Left lung (tissue), 14 donors: ENCODE data around the gene SELENOM. TPM values are rescaled to one million over a fixed set of nuclear protein-coding genes. Genes with fewer than 3 reads are reported as not detected.
A peak's percentile ranks its signal among the peaks of the same experiment; 100 is the strongest.

Experiments
- ATAC-seq: fragments of 200-7000 bp; cut with Tn5 transposase; one replicate; pipeline ENCODE4 v1.9.1; 2020; ENCODE audit warnings: moderate library complexity
- DNase-seq, 4 donors: peaks; one replicate each; pipeline ENCODE4 v3.0.0-alpha.2; 2013 to 2020
- H3K27ac ChIP-seq, 2 donors: fragments of 200-600 bp; sonication (generic) in 1 of 2; one replicate each; pipeline versions ENCODE4 v1.5.0 to v1.8.0; 2020 to 2021
- H3K27me3 ChIP-seq, 2 donors: fragments of 200-600 bp; sonication (generic) in 1 of 2; one replicate each; pipeline versions ENCODE4 v1.5.0 to v1.8.0; 2020 to 2021
- H3K36me3 ChIP-seq, 2 donors: fragments of 200-600 bp; sonication (generic) in 1 of 2; one replicate each; pipeline versions ENCODE4 v1.5.0 to v1.8.0; 2020 to 2021
- H3K4me1 ChIP-seq, 2 donors: fragments of 200-600 bp; one replicate each; pipeline ENCODE4 v1.8.0; 2021
- H3K4me3 ChIP-seq, 2 donors: fragments of 200-600 bp; sonication (generic) in 1 of 2; one replicate each; pipeline versions ENCODE4 v1.5.0 to v1.8.0; 2020 to 2021; ENCODE audit warnings: mild to moderate bottlenecking in 1 of 2
- H3K9me3 ChIP-seq, 2 donors: fragments of 200-600 bp; sonication (generic) in 1 of 2; one replicate each; pipeline versions ENCODE4 v1.5.0 to v1.8.0; 2020 to 2021
- CTCF ChIP-seq, 2 donors: fragments of 200-600 bp; sonication (generic) in 1 of 2; IDR thresholded peaks; one replicate each; pipeline versions ENCODE4 v1.5.0 to v1.8.0; 2021; ENCODE audit warnings: antibody characterized with exemption in 2 of 2
- intact Hi-C, 2 donors: fragments of 100-400 bp; cut with DNase I; formaldehyde crosslinking; loops; one replicate each; pipeline versions ENCODE4 v1.11.2 to v1.14.2; 2022
- long read RNA-seq, 12 donors: library from polyadenylated mRNA in 2 of 12; unstranded in 2 of 12; transcript quantifications; one replicate each; pipeline ENCODE4 v2.0.0 and lab custom pipeline, GENCODE V29; 2019 to 2026
- polyA plus RNA-seq, 6 donors: library from polyadenylated mRNA; unstranded; fragments of 120-200 nt; gene quantifications; one replicate each; pipeline ENCODE4 v1.2.1, GENCODE V29; 2013; ENCODE audit not compliant: insufficient read length in 6 of 6
- total RNA-seq, 2 donors: library from RNA; stranded (reverse); fragmentation: NEBNext Ultra II Directional; extraction: Animal tissue kit (Norgen Biotek cat#: 25700); gene quantifications; one replicate each; pipeline ENCODE4 v1.2.1, GENCODE V29; 2021
- donor health status: DM: no; HTN: yes; CAD: no.
- donor health status: DM: no; HTN: no; CAD: no.

SELENOM gene
- 100 to 1,000 TPM in 1 of 2 donors, 10 to 100 TPM in 1; 80.0 to 115 TPM for total RNA-seq
- 10 to 100 TPM in 3 of 6 donors, 1 to 10 TPM in 3; 7.8 to 19.8 (median 11.0) TPM for polyA plus RNA-seq
- long read RNA-seq, donor 1, transcript SELENOM-201 (5 exons, 694 nt) = major isoform, 31 of 32 reads
- long read RNA-seq, donor 1, partial matches to known transcripts = 0 of 32 reads
- long read RNA-seq, donor 1, other reads (novel, unspliced or antisense) = 0 of 32 reads
- long read RNA-seq, donor 2, transcript SELENOM-201 (5 exons, 694 nt) = major isoform, 20 of 22 reads
- long read RNA-seq, donor 2, partial matches to known transcripts = 0 of 22 reads
- long read RNA-seq, donor 2, other reads (novel, unspliced or antisense) = 0 of 22 reads
- long read RNA-seq, donor 3, transcript SELENOM-201 (5 exons, 694 nt) = major isoform, 16 of 17 reads
- long read RNA-seq, donor 3, partial matches to known transcripts = 0 of 17 reads
- long read RNA-seq, donor 3, other reads (novel, unspliced or antisense) = 0 of 17 reads
- long read RNA-seq, donor 4, transcript SELENOM-201 (5 exons, 694 nt) = major isoform, 119 of 127 reads
- long read RNA-seq, donor 4, partial matches to known transcripts = 0 of 127 reads
- long read RNA-seq, donor 4, other reads (novel, unspliced or antisense) = 3 of 127 reads
- long read RNA-seq, donor 5, transcript SELENOM-201 (5 exons, 694 nt) = major isoform, 16 of 17 reads
- long read RNA-seq, donor 5, partial matches to known transcripts = 0 of 17 reads
- long read RNA-seq, donor 5, other reads (novel, unspliced or antisense) = 0 of 17 reads
- long read RNA-seq, donor 6, transcript SELENOM-201 (5 exons, 694 nt) = major isoform, 10 of 22 reads
- long read RNA-seq, donor 6, partial matches to known transcripts = 0 of 22 reads
- long read RNA-seq, donor 6, other reads (novel, unspliced or antisense) = 12 of 22 reads
- long read RNA-seq, donor 7, transcript SELENOM-201 (5 exons, 694 nt) = major isoform, 12 of 13 reads
- long read RNA-seq, donor 7, partial matches to known transcripts = 0 of 13 reads
- long read RNA-seq, donor 7, other reads (novel, unspliced or antisense) = 0 of 13 reads
- long read RNA-seq, donor 8, transcript SELENOM-201 (5 exons, 694 nt) = major isoform, 21 of 23 reads
- long read RNA-seq, donor 8, partial matches to known transcripts = 0 of 23 reads
- long read RNA-seq, donor 8, other reads (novel, unspliced or antisense) = 0 of 23 reads
- long read RNA-seq, donor 9, partial matches to known transcripts = 0 of 1 reads
- long read RNA-seq, donor 9, other reads (novel, unspliced or antisense) = 0 of 1 reads
- long read RNA-seq, donor 10, transcript SELENOM-201 (5 exons, 694 nt) = major isoform, 274 of 284 reads
- long read RNA-seq, donor 10, partial matches to known transcripts = 1 of 284 reads
- long read RNA-seq, donor 10, other reads (novel, unspliced or antisense) = 3 of 284 reads
- long read RNA-seq, donor 11, transcript SELENOM-201 (5 exons, 694 nt) = major isoform, 49 of 55 reads
- long read RNA-seq, donor 11, partial matches to known transcripts = 0 of 55 reads
- long read RNA-seq, donor 11, other reads (novel, unspliced or antisense) = 0 of 55 reads
- long read RNA-seq, donor 12, transcript SELENOM-201 (5 exons, 694 nt) = major isoform, 21 of 22 reads
- long read RNA-seq, donor 12, partial matches to known transcripts = 0 of 22 reads
- long read RNA-seq, donor 12, other reads (novel, unspliced or antisense) = 0 of 22 reads

- Histone ChIP-seq H3K27ac (peak within 1 kb of the TSS; percentile 83 to 89), H3K9me3 (no peaks in the 10 kb centered on the region), H3K27me3 (no peaks in the 10 kb centered on the region), H3K36me3 (peaks cover 0 to 15% of the 10 kb centered on the region in 2 donors), H3K4me3 (peak within 1 kb of the TSS; percentile 55 to 67), H3K4me1 (peaks cover 0 to 18% of the 10 kb centered on the region in 2 donors)
- TF ChIP-seq CTCF (IDR thresholded peaks at IDR 0.05) = peak; percentile 84 to 93
- DNase-seq (peak; percentile 90 to 99 (median 97)), ATAC-seq (peak; percentile 96)
- intact Hi-C loops = no loop called here
These were observed at the start of gene SELENOM for GRCh38 chr22:31107178-31107893. Gene SELENOM (minus strand): TSS chr22:31107568. CDS start chr22:31107505, 63 bp downstream.

GRCh38 chr22:31155422-31155821 lies 48.1 kb upstream of the SELENOM start:
- H3K4me1 ChIP-seq = no peaks in the 10 kb centered on the region
- no peaks in the 10 kb centered on the region for H3K9me3 ChIP-seq
- no peaks in the 10 kb centered on the region for H3K36me3 ChIP-seq
- TF ChIP-seq CTCF (IDR thresholded peaks at IDR 0.05) = no peak
- DNase-seq = peak in 1 of 4 donors; percentile 38
- H3K27me3 ChIP-seq = no peaks in the 10 kb centered on the region
- no peak overlapping the region for H3K4me3 ChIP-seq
- ATAC-seq = no peak
- intact Hi-C loops = no loop called here
- H3K27ac ChIP-seq = peak overlapping the region in 1 of 2 donors; percentile 33

- TF ChIP-seq CTCF (IDR thresholded peaks at IDR 0.05) = no peak
- peak overlapping the region in 1 of 2 donors; percentile 33 for H3K27ac ChIP-seq
- intact Hi-C loops = no loop called here
These were observed 47.6 kb upstream of the SELENOM start for GRCh38 chr22:31154975-31155374.

GRCh38 chr22:31153357-31153756 lies 46.0 kb upstream of the SELENOM start:
- H3K27me3 ChIP-seq = no peaks in the 10 kb centered on the region
- H3K27ac ChIP-seq = no peak overlapping the region
- no peak for TF ChIP-seq CTCF (IDR thresholded peaks at IDR 0.05)
- no peaks in the 10 kb centered on the region for H3K36me3 ChIP-seq
- DNase-seq = no peak
- ATAC-seq = no peak
- H3K9me3 ChIP-seq = no peaks in the 10 kb centered on the region
- no peak overlapping the region for H3K4me3 ChIP-seq
- no peaks in the 10 kb centered on the region for H3K4me1 ChIP-seq
- intact Hi-C loops = no loop called here

More at GRCh38 chr22:31154975-31155374, 47.6 kb upstream of the SELENOM start:
- Histone ChIP-seq H3K4me3 (no peak overlapping the region), H3K36me3 (no peaks in the 10 kb centered on the region), H3K27me3 (no peaks in the 10 kb centered on the region), H3K4me1 (no peaks in the 10 kb centered on the region), H3K9me3 (no peaks in the 10 kb centered on the region)
- ATAC-seq (no peak), DNase-seq (no peak)
